Activated CD8-positive, alpha-beta memory T cell treated with anti-CD3 and anti-CD28 coated beads, Interleukin-2, amount 50 U/mL, for 24 hours (primary cell): ENCODE data around the gene DENND4C.
"Not testable (repeated sequence)": the region's sequence is repeated elsewhere in the genome, so short reads cannot be mapped to it uniquely, and the experiment has no call there.

Experiments
- DNase-seq: peaks from one replicate; pipeline ENCODE4 v3.0.0-alpha.2; 2020; ENCODE audit errors: extremely low read depth

DENND4C gene

GRCh38 chr9:19372567-19372966 lies 142.1 kb downstream of the DENND4C start:
- no peak for DNase-seq

GRCh38 chr9:19373527-19373926 lies 143.0 kb downstream of the DENND4C start:
- DNase-seq = no peak

GRCh38 chr9:19375538-19375937 lies 145.0 kb downstream of the DENND4C start:
- no peak for DNase-seq

- DNase-seq = no peak
Observed at GRCh38 chr9:19376931-19377330, 146.4 kb downstream of the DENND4C start.

GRCh38 chr9:19378164-19378563 lies 147.7 kb downstream of the DENND4C start:
- DNase-seq = no peak

GRCh38 chr9:19378647-19379046 lies 148.2 kb downstream of the DENND4C start:
- DNase-seq = no peak

- DNase-seq = no peak
Observed at GRCh38 chr9:19379283-19379682, 148.8 kb downstream of the DENND4C start.

GRCh38 chr9:19379697-19380046 lies 149.2 kb downstream of the DENND4C start:
- no peak for DNase-seq

- DNase-seq = no peak
Observed at GRCh38 chr9:19380826-19381075, 150.3 kb downstream of the DENND4C start.

GRCh38 chr9:19381656-19382055 lies 151.2 kb downstream of the DENND4C start:
- DNase-seq = no peak

GRCh38 chr9:19385212-19385611 lies 154.7 kb downstream of the DENND4C start:
- not testable (repeated sequence) for DNase-seq

GRCh38 chr9:19385786-19386501 lies 155.5 kb downstream of the DENND4C start:
- no peak for DNase-seq

- DNase-seq = no peak
Observed at GRCh38 chr9:19386502-19387044, 156.1 kb downstream of the DENND4C start.

GRCh38 chr9:19387317-19387716 lies 156.8 kb downstream of the DENND4C start:
- no peak for DNase-seq

GRCh38 chr9:19389539-19389938 lies 159.0 kb downstream of the DENND4C start:
- not testable (repeated sequence) for DNase-seq

- DNase-seq = no peak
Observed at GRCh38 chr9:19397845-19398244, 167.4 kb downstream of the DENND4C start.

GRCh38 chr9:19403231-19403630 lies 172.7 kb downstream of the DENND4C start:
- not testable (repeated sequence) for DNase-seq

- no peak for DNase-seq
Observed at GRCh38 chr9:19404283-19405075, 174.0 kb downstream of the DENND4C start.

GRCh38 chr9:19405771-19406170 lies 175.3 kb downstream of the DENND4C start:
- no peak for DNase-seq

GRCh38 chr9:19408316-19408692 lies 177.8 kb downstream of the DENND4C start:
- no peak for DNase-seq

- DNase-seq = peak; percentile 84
Observed at GRCh38 chr9:19408693-19409400, 178.4 kb downstream of the DENND4C start, which contains the start of gene ACER2. ACER2 (plus strand) TSS chr9:19409009; CDS start chr9:19409085, 76 bp downstream.

GRCh38 chr9:19409401-19410194 lies 179.1 kb downstream of the DENND4C start:
- DNase-seq = no peak
